Uterus (tissue), 2 donors: ENCODE data around the gene ATF7IP2.
A peak's percentile ranks its signal among the peaks of the same experiment; 100 is the strongest.

Experiments used
- CTCF ChIP-seq, 4 experiments: fragments of 200-600 bp in 2 of 4; fragments of 450-650 bp in 2 of 4; sonication (generic) in 2 of 4; IDR thresholded peaks; one replicate each; pipeline ENCODE4 v1.5.1; 2016 to 2019; ENCODE audit warnings: antibody characterized with exemption in 4 of 4, mild to moderate bottlenecking in 2 of 4, moderate library complexity in 1 of 4
- POLR2A ChIP-seq, 2 donors: fragments of 450-650 bp; IDR thresholded peaks; one replicate each; pipeline ENCODE4 v1.6.1; 2016; ENCODE audit warnings: antibody characterized with exemption in 2 of 2, mild to moderate bottlenecking in 1 of 2, moderate library complexity in 1 of 2

- TF ChIP-seq CTCF (IDR thresholded peaks at IDR 0.05) (peak; percentile 54 to 80 (median 71)), POLR2A (IDR thresholded peaks at IDR 0.05) (no peak)
These were observed 135.9 kb downstream of the ATF7IP2 start for GRCh38 chr16:10521681-10522274.
